ENCODE measurements around the gene CPNE4.

CPNE4 gene

DNA sequence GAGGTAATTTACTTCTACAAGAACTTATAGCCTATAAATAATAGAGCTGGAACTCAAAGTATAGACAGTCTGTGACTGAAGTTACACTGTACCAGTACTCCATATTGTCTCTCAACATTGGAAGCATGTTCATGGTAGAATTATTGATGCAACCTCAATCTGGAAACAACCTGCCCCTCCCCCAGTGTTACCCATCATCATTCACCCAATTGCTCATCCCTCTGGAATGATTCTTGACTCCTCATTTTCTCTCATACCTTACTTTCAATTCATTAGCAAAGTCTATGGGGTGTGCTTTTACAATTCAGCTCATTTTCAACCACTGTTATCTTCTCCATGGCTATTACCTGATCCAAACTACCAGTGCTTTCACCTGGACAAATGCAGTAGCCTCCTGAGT, 151.7 kb downstream of the CPNE4 start:
- Histone ChIP-seq H3K79me2 (ENCODE audit: insufficient read depth, low read depth) (no peaks in the 10 kb centered on the region), H3K4me1 (ENCODE audit: low read depth, poor library complexity, severe bottlenecking) (no peaks in the 10 kb centered on the region), H3K4me3 (IDR thresholded peaks at IDR 0.05; ENCODE audit: insufficient read depth, low read depth, low read length) (no peak overlapping the region), H4K20me1 (ENCODE audit: insufficient read depth) (no peaks in the 10 kb centered on the region), H3K4me2 (no peak overlapping the region), H2AFZ (ENCODE audit: low read depth) (no peak overlapping the region), H3K27ac (no peak overlapping the region), H3K27me3 (ENCODE audit: insufficient read depth, low read depth) (no peaks in the 10 kb centered on the region), H3K36me3 (ENCODE audit: insufficient read depth) (no peaks in the 10 kb centered on the region), H3K9ac (no peak overlapping the region)
- TF ChIP-seq CTCF (conservative IDR thresholded peaks at IDR 0.05; ENCODE audit: low read depth, low read length) = no peak

DNA sequence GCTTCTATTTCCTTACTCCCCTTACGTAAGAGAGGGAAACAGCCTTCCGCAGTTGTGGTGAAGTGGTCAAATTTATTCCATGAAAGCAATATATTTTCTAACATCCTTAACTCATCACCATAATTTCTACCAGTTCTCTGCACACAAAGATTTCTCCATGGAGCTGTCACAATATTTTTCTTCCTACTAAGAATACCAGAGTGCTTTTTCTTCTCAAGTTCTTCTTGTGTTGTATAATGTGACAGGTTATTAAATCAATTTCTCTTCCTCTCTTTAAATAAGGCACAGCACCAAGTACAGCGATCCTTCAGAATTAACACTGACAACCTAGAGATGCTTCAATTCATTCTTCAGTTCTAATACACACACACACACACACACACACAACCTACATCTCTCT, 153.0 kb downstream of the CPNE4 start:
- Histone ChIP-seq H4K20me1 (ENCODE audit: insufficient read depth) (no peaks in the 10 kb centered on the region), H3K27ac (no peak overlapping the region), H3K4me1 (ENCODE audit: low read depth, poor library complexity, severe bottlenecking) (no peaks in the 10 kb centered on the region), H3K4me2 (no peak overlapping the region), H3K4me3 (IDR thresholded peaks at IDR 0.05; ENCODE audit: insufficient read depth, low read depth, low read length) (no peak overlapping the region), H2AFZ (ENCODE audit: low read depth) (no peak overlapping the region), H3K36me3 (ENCODE audit: insufficient read depth) (no peaks in the 10 kb centered on the region), H3K79me2 (ENCODE audit: insufficient read depth, low read depth) (no peaks in the 10 kb centered on the region), H3K27me3 (ENCODE audit: insufficient read depth, low read depth) (no peaks in the 10 kb centered on the region), H3K9ac (no peak overlapping the region)
- TF ChIP-seq CTCF (conservative IDR thresholded peaks at IDR 0.05; ENCODE audit: low read depth, low read length) = no peak

- no peak overlapping the region for H3K27ac ChIP-seq
- no peak overlapping the region for H2AFZ ChIP-seq (ENCODE audit: low read depth)
- H3K4me3 ChIP-seq (IDR thresholded peaks at IDR 0.05; ENCODE audit: insufficient read depth, low read depth, low read length) = no peak overlapping the region
- H3K36me3 ChIP-seq (ENCODE audit: insufficient read depth) = no peaks in the 10 kb centered on the region
- H4K20me1 ChIP-seq (ENCODE audit: insufficient read depth) = no peaks in the 10 kb centered on the region
- no peak overlapping the region for H3K9ac ChIP-seq
- no peaks in the 10 kb centered on the region for H3K79me2 ChIP-seq (ENCODE audit: insufficient read depth, low read depth)
- H3K27me3 ChIP-seq (ENCODE audit: insufficient read depth, low read depth) = no peaks in the 10 kb centered on the region
- H3K4me1 ChIP-seq (ENCODE audit: low read depth, poor library complexity, severe bottlenecking) = no peaks in the 10 kb centered on the region
- no peak overlapping the region for H3K4me2 ChIP-seq
- no peak for TF ChIP-seq CTCF (conservative IDR thresholded peaks at IDR 0.05; ENCODE audit: low read depth, low read length)
Observed at GRCh38 chr3:131880948-131881347, 153.9 kb downstream of the CPNE4 start.

DNA sequence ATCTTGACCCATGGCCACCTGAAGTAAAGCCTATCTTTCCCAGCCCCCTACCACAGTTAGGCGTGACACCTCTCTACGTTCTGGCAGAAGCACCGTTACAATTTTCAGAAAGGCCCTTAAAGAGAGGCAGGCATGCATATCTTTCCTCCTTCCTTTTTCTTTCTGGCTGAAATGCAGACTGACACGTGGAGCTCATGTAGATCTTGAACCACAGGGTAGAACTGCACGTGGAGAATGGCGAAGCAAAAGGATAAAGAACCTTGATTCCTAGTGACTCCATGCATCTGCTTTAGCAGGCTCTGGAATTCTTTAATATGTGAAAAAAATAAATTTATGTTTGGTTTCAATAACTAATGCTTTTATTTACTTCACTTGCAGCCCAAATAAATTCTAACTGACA, 166.6 kb downstream of the CPNE4 start:
- H2AFZ ChIP-seq (ENCODE audit: low read depth) = no peak overlapping the region
- no peak overlapping the region for H3K27ac ChIP-seq
- H3K9ac ChIP-seq = no peak overlapping the region
- TF ChIP-seq CTCF (conservative IDR thresholded peaks at IDR 0.05; ENCODE audit: low read depth, low read length) = no peak
- no peaks in the 10 kb centered on the region for H3K79me2 ChIP-seq (ENCODE audit: insufficient read depth, low read depth)
- no peak overlapping the region for H3K4me2 ChIP-seq
- no peaks in the 10 kb centered on the region for H3K27me3 ChIP-seq (ENCODE audit: insufficient read depth, low read depth)
- no peak overlapping the region for H3K4me3 ChIP-seq (IDR thresholded peaks at IDR 0.05; ENCODE audit: insufficient read depth, low read depth, low read length)
- no peaks in the 10 kb centered on the region for H3K36me3 ChIP-seq (ENCODE audit: insufficient read depth)
- H3K4me1 ChIP-seq (ENCODE audit: low read depth, poor library complexity, severe bottlenecking) = no peaks in the 10 kb centered on the region
- H4K20me1 ChIP-seq (ENCODE audit: insufficient read depth) = no peaks in the 10 kb centered on the region

- Histone ChIP-seq H3K9ac (no peak overlapping the region), H3K4me1 (ENCODE audit: low read depth, poor library complexity, severe bottlenecking) (no peaks in the 10 kb centered on the region), H3K4me3 (IDR thresholded peaks at IDR 0.05; ENCODE audit: insufficient read depth, low read depth, low read length) (no peak overlapping the region), H3K4me2 (no peak overlapping the region), H3K27me3 (ENCODE audit: insufficient read depth, low read depth) (no peaks in the 10 kb centered on the region), H3K79me2 (ENCODE audit: insufficient read depth, low read depth) (no peaks in the 10 kb centered on the region), H3K36me3 (ENCODE audit: insufficient read depth) (no peaks in the 10 kb centered on the region), H3K27ac (no peak overlapping the region), H4K20me1 (ENCODE audit: insufficient read depth) (no peaks in the 10 kb centered on the region), H2AFZ (ENCODE audit: low read depth) (no peak overlapping the region)
- TF ChIP-seq CTCF (conservative IDR thresholded peaks at IDR 0.05; ENCODE audit: low read depth, low read length) = no peak
Observed at GRCh38 chr3:131856171-131856570, 178.6 kb downstream of the CPNE4 start.

Data from KMS-11 (cell line).